Astrocyte (in vitro differentiated cells and primary cell): Measurements from ENCODE around the gene TMEM201. TPM values are rescaled to one million over a fixed set of nuclear protein-coding genes. Genes with fewer than 3 reads are reported as not detected.

Experiments used
- DNase-seq: peaks from one replicate; pipeline ENCODE4 v3.0.0-alpha.2; 2010; ENCODE audit warnings: low read depth
- FAIRE-seq: peaks from 2 replicates; lab custom pipeline; 2011; peaks lifted over from hg19 to GRCh38; lab: Jason Lieb, UNC
- H2AFZ ChIP-seq: 2 replicates; pipeline ENCODE4 v1.6.0; 2012; ENCODE audit warnings: low read depth, low read length, inconsistent platforms
- H3K27ac ChIP-seq: 2 replicates; pipeline ENCODE4 v1.5.1; 2011; ENCODE audit warnings: low read depth, low read length, inconsistent platforms
- H3K27me3 ChIP-seq: 2 replicates; pipeline ENCODE4 v1.6.0; 2011; ENCODE audit warnings: low read length, inconsistent platforms; ENCODE audit not compliant: insufficient read depth
- H3K36me3 ChIP-seq: 2 replicates; pipeline ENCODE4 v1.5.1; 2011; ENCODE audit warnings: low read length, inconsistent platforms; ENCODE audit not compliant: insufficient read depth
- H3K4me1 ChIP-seq: 2 replicates; pipeline ENCODE4 v1.5.1; 2011; ENCODE audit warnings: low read length, inconsistent platforms; ENCODE audit not compliant: insufficient read depth
- H3K4me2 ChIP-seq: 2 replicates; pipeline ENCODE4 v1.6.0; 2012; ENCODE audit warnings: low read length, inconsistent platforms
- H3K4me3 ChIP-seq: 2 replicates; pipeline ENCODE4 v1.5.1; 2011; ENCODE audit warnings: low read depth, mild to moderate bottlenecking, low read length, inconsistent platforms; ENCODE audit not compliant: insufficient read depth
- H3K79me2 ChIP-seq: 2 replicates; pipeline ENCODE4 v1.6.0; 2012; ENCODE audit warnings: mild to moderate bottlenecking, low read length, inconsistent platforms; ENCODE audit not compliant: insufficient read depth
- H3K9ac ChIP-seq: 2 replicates; pipeline ENCODE4 v1.6.0; 2012; ENCODE audit warnings: mild to moderate bottlenecking, low read length, inconsistent platforms
- H3K9me3 ChIP-seq: 2 replicates; pipeline ENCODE4 v1.5.1; 2012; ENCODE audit warnings: low read depth, mild to moderate bottlenecking, low read length, inconsistent platforms; ENCODE audit not compliant: insufficient read depth
- H4K20me1 ChIP-seq: 2 replicates; pipeline ENCODE4 v1.6.0; 2012; ENCODE audit warnings: low read length, inconsistent platforms; ENCODE audit not compliant: insufficient read depth
- H3K27ac Mint-ChIP-seq: one replicate; pipeline ENCODE4 v1.8.0; 2021; ENCODE audit warnings: mild to moderate bottlenecking, mixed read lengths; ENCODE audit not compliant: unreplicated experiment
- H3K27me3 Mint-ChIP-seq: one replicate; pipeline ENCODE4 v1.8.0; 2021; ENCODE audit warnings: low read depth, mixed read lengths; ENCODE audit not compliant: unreplicated experiment
- H3K36me3 Mint-ChIP-seq: one replicate; pipeline ENCODE4 v1.8.0; 2021; ENCODE audit warnings: low read depth, mixed read lengths; ENCODE audit not compliant: unreplicated experiment
- H3K4me1 Mint-ChIP-seq: one replicate; pipeline ENCODE4 v1.8.0; 2021; ENCODE audit warnings: low read depth, mixed read lengths; ENCODE audit not compliant: unreplicated experiment
- H3K4me3 Mint-ChIP-seq: one replicate; pipeline ENCODE4 v1.8.0; 2021; ENCODE audit warnings: mild to moderate bottlenecking, moderate library complexity, mixed read lengths; ENCODE audit not compliant: unreplicated experiment
- H3K9me3 Mint-ChIP-seq: one replicate; pipeline ENCODE4 v1.8.0; 2021; ENCODE audit warnings: mild to moderate bottlenecking, mixed read lengths; ENCODE audit not compliant: unreplicated experiment
- CTCF ChIP-seq: IDR thresholded peaks from 2 replicates; pipeline ENCODE4 v1.5.1; 2011; ENCODE audit warnings: low read depth, mild to moderate bottlenecking, inconsistent platforms, low read length, moderate library complexity; ENCODE audit not compliant: insufficient read depth
- EZH2 ChIP-seq: IDR thresholded peaks from 2 replicates; pipeline ENCODE4 v1.6.1; 2012; ENCODE audit warnings: mild to moderate bottlenecking, low read length, inconsistent platforms; ENCODE audit not compliant: insufficient read depth
- total RNA-seq: library from RNA; stranded (reverse); gene quantifications from 2 replicates; pipeline ENCODE4 v1.2.1, GENCODE V29; 2021

Gene TMEM201
- total RNA-seq, 1 donor from 2014 or later = 10.0 TPM

- Histone ChIP-seq H3K4me3 (no peak overlapping the region), H4K20me1 (peaks cover 30% of the 10 kb centered on the region), H3K4me2 (no peak overlapping the region), H3K4me1 (peaks cover 3% of the 10 kb centered on the region), H3K9ac (no peak overlapping the region), H3K79me2 (peaks cover 7% of the 10 kb centered on the region), H3K9me3 (no peaks in the 10 kb centered on the region), H3K27me3 (no peaks in the 10 kb centered on the region), H2AFZ (no peak overlapping the region), H3K27ac (no peak overlapping the region), H3K36me3 (peaks cover 7% of the 10 kb centered on the region)
- no peak for DNase-seq
- Mint-ChIP-seq H3K27me3 (no peaks in the 10 kb centered on the region), H3K4me1 (peaks cover 3% of the 10 kb centered on the region), H3K4me3 (no peak overlapping the region), H3K27ac (no peak overlapping the region), H3K36me3 (peaks cover 7% of the 10 kb centered on the region), H3K9me3 (no peaks in the 10 kb centered on the region)
- TF ChIP-seq CTCF = no peak
- no peak for TF ChIP-seq EZH2
- no peak for FAIRE-seq
These were observed 32.8 kb upstream of the TMEM201 start for GRCh38 chr1:9555942-9556341.

- Mint-ChIP-seq H3K4me3 (no peak overlapping the region), H3K9me3 (no peaks in the 10 kb centered on the region), H3K27ac (no peak overlapping the region), H3K27me3 (no peaks in the 10 kb centered on the region), H3K36me3 (peaks cover 7% of the 10 kb centered on the region), H3K4me1 (peaks cover 5% of the 10 kb centered on the region)
- H3K4me1 ChIP-seq = peaks cover 10% of the 10 kb centered on the region
- DNase-seq = no peak
- H3K9me3 ChIP-seq = no peaks in the 10 kb centered on the region
- H3K4me3 ChIP-seq = no peak overlapping the region
- H3K27me3 ChIP-seq = no peaks in the 10 kb centered on the region
- H3K36me3 ChIP-seq = peaks cover 7% of the 10 kb centered on the region
- H2AFZ ChIP-seq = no peak overlapping the region
- H4K20me1 ChIP-seq = peaks cover 32% of the 10 kb centered on the region
- peaks cover 1% of the 10 kb centered on the region for H3K79me2 ChIP-seq
- H3K9ac ChIP-seq = no peak overlapping the region
- TF ChIP-seq EZH2 (no peak), CTCF (no peak)
- H3K27ac ChIP-seq = no peak overlapping the region
- H3K4me2 ChIP-seq = no peak overlapping the region
- no peak for FAIRE-seq
These were observed 31.1 kb upstream of the TMEM201 start for GRCh38 chr1:9557624-9558023.

- peaks cover 7% of the 10 kb centered on the region for H3K36me3 ChIP-seq
- H3K4me1 ChIP-seq = peaks cover 10% of the 10 kb centered on the region
- peaks cover 29% of the 10 kb centered on the region for H4K20me1 ChIP-seq
- H3K4me1 Mint-ChIP-seq = peaks cover 5% of the 10 kb centered on the region
- H3K27ac Mint-ChIP-seq = no peak overlapping the region
- H3K9me3 ChIP-seq = no peaks in the 10 kb centered on the region
- H3K36me3 Mint-ChIP-seq = peaks cover 7% of the 10 kb centered on the region
- no peak overlapping the region for H3K4me2 ChIP-seq
- DNase-seq (no peak), FAIRE-seq (no peak)
- no peaks in the 10 kb centered on the region for H3K9me3 Mint-ChIP-seq
- H3K27me3 ChIP-seq = no peaks in the 10 kb centered on the region
- no peak overlapping the region for H3K4me3 ChIP-seq
- no peak overlapping the region for H3K9ac ChIP-seq
- no peak overlapping the region for H2AFZ ChIP-seq
- no peak overlapping the region for H3K4me3 Mint-ChIP-seq
- H3K27me3 Mint-ChIP-seq = no peaks in the 10 kb centered on the region
- H3K79me2 ChIP-seq = no peaks in the 10 kb centered on the region
- no peak for TF ChIP-seq EZH2
- TF ChIP-seq CTCF = no peak
- no peak overlapping the region for H3K27ac ChIP-seq
These were observed 30.3 kb upstream of the TMEM201 start for GRCh38 chr1:9558271-9558945.
